ENCODE measurements around the gene BABAM2. TPM values are rescaled to one million over a fixed set of nuclear protein-coding genes. Genes with fewer than 3 reads are reported as not detected.

BABAM2 gene
- total and polyA plus RNA-seq, 2 experiments from 2014 or later = 35.2 to 46.1 TPM

- in situ Hi-C loops (cut with MboI) = no loop called here
Observed at GRCh38 chr2:28162564-28162963, 272.0 kb downstream of the BABAM2 start.

GRCh38 chr2:28163028-28163427, 272.5 kb downstream of the BABAM2 start:
- in situ Hi-C loops (cut with MboI) = no loop called here
- DNase-seq = no peak
- no peaks in the 10 kb centered on the region for H4K20me1 ChIP-seq (ENCODE audit: insufficient read depth)
- peaks cover 18% of the 10 kb centered on the region; the same call in 1 of the 2 replicates for H3F3A ChIP-seq (ENCODE audit: insufficient read depth)
- no peaks in the 10 kb centered on the region for H3K36me3 ChIP-seq (ENCODE audit: low read depth)
- TF ChIP-seq EZH2 (IDR thresholded peaks at IDR 0.05; ENCODE audit: insufficient read depth, poor library complexity, severe bottlenecking) (no peak), EZH2phosphoT487 (IDR thresholded peaks at IDR 0.05; ENCODE audit: insufficient read depth, low read depth) (no peak)
- H3K9me2 ChIP-seq (ENCODE audit: insufficient read depth) = no peaks in the 10 kb centered on the region
- H3K27ac ChIP-seq = no peak overlapping the region
- H3K4me1 ChIP-seq (ENCODE audit: insufficient read depth) = peaks cover 36% of the 10 kb centered on the region
- H3K9me3 ChIP-seq (ENCODE audit: low read depth) = no peaks in the 10 kb centered on the region
- no peak overlapping the region for H3K4me3 ChIP-seq
- no peak overlapping the region for H3K9ac ChIP-seq
- WGBS, 2 experiments (ENCODE audit: low coverage in 1 of 2, low lambda C conversion rate in 2 of 2, missing lambda C conversion rate in 2 of 2) = 80 to 83% methylated on average over 4 of the region's 4 CpGs
- H3K79me2 ChIP-seq (ENCODE audit: insufficient read depth) = no peaks in the 10 kb centered on the region
- H2AFZ ChIP-seq = no peak overlapping the region
- no peak overlapping the region for H3K4me2 ChIP-seq (ENCODE audit: unreplicated experiment)
- H3K27me3 ChIP-seq (replicated peaks; ENCODE audit: insufficient read depth) = no peaks in the 10 kb centered on the region

More at GRCh38 chr2:28162564-28162963, 272.0 kb downstream of the BABAM2 start:
- Histone ChIP-seq H3K36me3 (ENCODE audit: low read depth) (no peaks in the 10 kb centered on the region), H3K4me1 (ENCODE audit: insufficient read depth) (peaks cover 36% of the 10 kb centered on the region), H3K27me3 (replicated peaks; ENCODE audit: insufficient read depth) (no peaks in the 10 kb centered on the region), H3K4me3 (no peak overlapping the region), H2AFZ (no peak overlapping the region), H3K4me2 (ENCODE audit: unreplicated experiment) (no peak overlapping the region), H3K79me2 (ENCODE audit: insufficient read depth) (no peaks in the 10 kb centered on the region), H3F3A (ENCODE audit: insufficient read depth) (peaks cover 18% of the 10 kb centered on the region; the same call in 1 of the 2 replicates), H3K9me3 (ENCODE audit: low read depth) (no peaks in the 10 kb centered on the region), H4K20me1 (ENCODE audit: insufficient read depth) (no peaks in the 10 kb centered on the region), H3K9ac (no peak overlapping the region), H3K9me2 (ENCODE audit: insufficient read depth) (no peaks in the 10 kb centered on the region), H3K27ac (no peak overlapping the region)
- no peak for TF ChIP-seq EZH2phosphoT487 (IDR thresholded peaks at IDR 0.05; ENCODE audit: insufficient read depth, low read depth)
- TF ChIP-seq EZH2 (IDR thresholded peaks at IDR 0.05; ENCODE audit: insufficient read depth, poor library complexity, severe bottlenecking) = no peak
- no peak for DNase-seq
- 92 to 98% methylated on average over 3 of the region's 3 CpGs for WGBS, 2 experiments (ENCODE audit: low coverage in 1 of 2, low lambda C conversion rate in 2 of 2, missing lambda C conversion rate in 2 of 2)

GRCh38 chr2:28163627-28164279, 273.2 kb downstream of the BABAM2 start:
- H3K9me2 ChIP-seq (ENCODE audit: insufficient read depth) = no peaks in the 10 kb centered on the region
- DNase-seq = no peak
- H3K36me3 ChIP-seq (ENCODE audit: low read depth) = no peaks in the 10 kb centered on the region
- H4K20me1 ChIP-seq (ENCODE audit: insufficient read depth) = no peaks in the 10 kb centered on the region
- H3K4me3 ChIP-seq = no peak overlapping the region
- H3K79me2 ChIP-seq (ENCODE audit: insufficient read depth) = no peaks in the 10 kb centered on the region
- no peak overlapping the region for H3K9ac ChIP-seq
- no peak overlapping the region for H3K4me2 ChIP-seq (ENCODE audit: unreplicated experiment)
- H3K27ac ChIP-seq = no peak overlapping the region
- TF ChIP-seq EZH2 (IDR thresholded peaks at IDR 0.05; ENCODE audit: insufficient read depth, poor library complexity, severe bottlenecking) (no peak), EZH2phosphoT487 (IDR thresholded peaks at IDR 0.05; ENCODE audit: insufficient read depth, low read depth) (no peak)
- H3K9me3 ChIP-seq (ENCODE audit: low read depth) = no peaks in the 10 kb centered on the region
- no peak overlapping the region for H2AFZ ChIP-seq
- H3K4me1 ChIP-seq (ENCODE audit: insufficient read depth) = peaks cover 36% of the 10 kb centered on the region
- H3K27me3 ChIP-seq (replicated peaks; ENCODE audit: insufficient read depth) = no peaks in the 10 kb centered on the region
- peaks cover 16% of the 10 kb centered on the region; the same call in 1 of the 2 replicates for H3F3A ChIP-seq (ENCODE audit: insufficient read depth)
- in situ Hi-C loops (cut with MboI) = no loop called here
- 69 to 70% methylated on average over 6 of the region's 6 CpGs for WGBS, 2 experiments (ENCODE audit: low coverage in 1 of 2, low lambda C conversion rate in 2 of 2, missing lambda C conversion rate in 2 of 2)

- Histone ChIP-seq H3K4me1 (ENCODE audit: insufficient read depth) (peaks cover 36% of the 10 kb centered on the region), H3K9me2 (ENCODE audit: insufficient read depth) (no peaks in the 10 kb centered on the region), H3K36me3 (ENCODE audit: low read depth) (no peaks in the 10 kb centered on the region), H3K4me3 (no peak overlapping the region), H3K9ac (no peak overlapping the region), H3K4me2 (ENCODE audit: unreplicated experiment) (no peak overlapping the region), H3K9me3 (ENCODE audit: low read depth) (no peaks in the 10 kb centered on the region), H4K20me1 (ENCODE audit: insufficient read depth) (no peaks in the 10 kb centered on the region), H3K27me3 (replicated peaks; ENCODE audit: insufficient read depth) (no peaks in the 10 kb centered on the region), H3F3A (ENCODE audit: insufficient read depth) (peaks cover 15% of the 10 kb centered on the region; the same call in 1 of the 2 replicates), H3K27ac (no peak overlapping the region), H3K79me2 (ENCODE audit: insufficient read depth) (no peaks in the 10 kb centered on the region), H2AFZ (no peak overlapping the region)
- TF ChIP-seq EZH2 (IDR thresholded peaks at IDR 0.05; ENCODE audit: insufficient read depth, poor library complexity, severe bottlenecking) (no peak), EZH2phosphoT487 (IDR thresholded peaks at IDR 0.05; ENCODE audit: insufficient read depth, low read depth) (no peak)
- no peak for DNase-seq
- WGBS, 2 experiments (ENCODE audit: low coverage in 1 of 2, low lambda C conversion rate in 2 of 2, missing lambda C conversion rate in 2 of 2) = 21 to 28% methylated on average over 8 of the region's 8 CpGs
- in situ Hi-C loops (cut with MboI) = no loop called here
Observed at GRCh38 chr2:28164280-28164801, 273.8 kb downstream of the BABAM2 start.
